ENCODE measurements around the gene BEND3.

DNA sequence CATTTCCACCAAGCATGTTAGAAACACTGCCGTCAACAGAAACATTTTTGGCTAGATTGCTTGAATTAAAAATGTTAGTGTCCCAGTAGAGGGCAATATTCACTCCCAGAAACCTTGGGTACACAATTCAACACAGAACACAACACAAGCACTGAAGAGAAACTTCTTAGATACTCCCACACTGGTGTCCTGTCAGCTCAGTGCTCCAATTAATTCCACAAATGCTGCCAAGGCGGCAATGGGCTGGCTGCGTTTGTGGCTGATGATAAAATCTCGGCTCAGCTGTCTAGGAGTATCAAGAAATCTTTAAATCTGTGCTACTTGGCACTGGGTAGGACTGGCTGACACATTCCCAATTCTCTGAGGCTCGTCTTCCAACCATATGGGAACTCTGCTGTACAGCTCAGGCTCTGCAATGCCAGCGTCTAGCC, 39.3 kb downstream of the BEND3 start:
- TF ChIP-seq, protein P1, sequence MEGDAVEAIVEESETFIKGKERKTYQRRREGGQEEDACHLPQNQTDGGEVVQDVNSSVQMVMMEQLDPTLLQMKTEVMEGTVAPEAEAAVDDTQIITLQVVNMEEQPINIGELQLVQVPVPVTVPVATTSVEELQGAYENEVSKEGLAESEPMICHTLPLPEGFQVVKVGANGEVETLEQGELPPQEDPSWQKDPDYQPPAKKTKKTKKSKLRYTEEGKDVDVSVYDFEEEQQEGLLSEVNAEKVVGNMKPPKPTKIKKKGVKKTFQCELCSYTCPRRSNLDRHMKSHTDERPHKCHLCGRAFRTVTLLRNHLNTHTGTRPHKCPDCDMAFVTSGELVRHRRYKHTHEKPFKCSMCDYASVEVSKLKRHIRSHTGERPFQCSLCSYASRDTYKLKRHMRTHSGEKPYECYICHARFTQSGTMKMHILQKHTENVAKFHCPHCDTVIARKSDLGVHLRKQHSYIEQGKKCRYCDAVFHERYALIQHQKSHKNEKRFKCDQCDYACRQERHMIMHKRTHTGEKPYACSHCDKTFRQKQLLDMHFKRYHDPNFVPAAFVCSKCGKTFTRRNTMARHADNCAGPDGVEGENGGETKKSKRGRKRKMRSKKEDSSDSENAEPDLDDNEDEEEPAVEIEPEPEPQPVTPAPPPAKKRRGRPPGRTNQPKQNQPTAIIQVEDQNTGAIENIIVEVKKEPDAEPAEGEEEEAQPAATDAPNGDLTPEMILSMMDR (IDR thresholded peaks at IDR 0.05; ENCODE audit: low read depth, low read length): peak; percentile 48
- TF ChIP-seq EZH2phosphoT487 (IDR thresholded peaks at IDR 0.05; ENCODE audit: low read depth): no peak
